Inflammatory macrophage treated with lipopolysaccharide for 1 hour (primary cell): ENCODE results near the gene AOAH.
"Not testable (repeated sequence)": the region's sequence is repeated elsewhere in the genome, so short reads cannot be mapped to it uniquely, and the experiment has no call there.

Source experiments
- DNase-seq, 2 donors: peaks; one replicate each; pipeline ENCODE4 v3.0.0-alpha.2; 2020 to 2022

AOAH gene

GRCh38 chr7:36736899-36737211 lies 12.6 kb upstream of the AOAH start:
- DNase-seq, result peak; percentile 90 to 96

DNA sequence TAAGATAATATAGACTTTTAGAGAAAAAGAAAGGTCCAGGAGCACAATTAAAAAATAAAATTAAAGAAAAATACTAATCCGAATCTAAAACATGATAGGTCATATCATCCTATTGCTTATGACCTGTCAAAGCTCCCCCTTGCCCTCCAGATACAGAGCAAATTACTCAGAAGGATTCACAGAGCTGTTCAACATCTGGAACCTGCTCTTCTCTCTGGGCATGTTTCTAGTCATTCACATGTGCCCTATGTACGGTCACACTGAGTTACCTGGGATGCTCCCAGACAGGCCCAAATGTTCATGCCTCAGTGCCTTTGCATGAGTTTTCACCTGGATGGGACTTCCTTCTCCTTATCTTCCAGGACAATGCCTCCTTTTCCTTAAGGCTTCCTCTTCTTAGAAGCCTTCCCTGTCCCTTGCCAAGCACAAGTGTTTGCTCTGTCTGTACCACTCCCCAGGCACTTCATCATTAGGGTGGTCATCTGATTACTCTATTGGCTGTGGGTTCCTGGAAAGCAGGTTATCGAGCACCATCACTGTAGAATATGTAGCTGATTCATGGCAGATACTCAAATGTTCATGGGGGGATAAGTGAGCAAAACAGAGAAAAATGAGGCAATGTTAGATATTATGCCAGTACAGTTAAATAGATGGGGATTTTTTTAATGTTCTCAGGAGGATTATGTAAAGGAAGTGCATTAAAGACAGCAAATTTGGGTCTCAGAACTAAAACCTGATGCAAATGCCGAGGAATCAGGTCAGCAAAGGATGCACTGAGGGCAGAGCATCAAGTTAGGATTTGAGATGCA lies 12.0 kb upstream of the AOAH start:
- DNase-seq, result no peak

DNA sequence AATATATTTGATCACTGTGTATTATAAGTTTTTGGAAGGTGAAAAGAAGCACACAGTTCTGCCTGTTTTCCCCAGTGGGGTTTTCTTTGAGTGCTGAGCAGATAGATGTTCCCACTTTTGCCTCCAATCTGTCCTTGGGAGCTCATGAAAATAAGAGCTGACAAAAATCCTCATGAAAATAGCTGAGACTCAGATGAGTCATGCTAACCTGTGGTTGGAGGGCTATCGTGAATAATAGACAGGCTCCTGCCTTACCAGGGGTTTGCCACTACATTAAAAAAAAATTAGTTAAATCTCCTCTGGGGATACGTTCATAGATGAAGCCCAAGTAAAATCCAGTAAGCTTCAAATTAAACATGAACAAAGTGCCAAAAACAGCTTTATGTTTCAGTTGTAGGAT lies 10.9 kb upstream of the AOAH start:
- DNase-seq, result no peak

- no peak for DNase-seq
Observed at GRCh38 chr7:36734731-36735130, 10.4 kb upstream of the AOAH start.

DNA sequence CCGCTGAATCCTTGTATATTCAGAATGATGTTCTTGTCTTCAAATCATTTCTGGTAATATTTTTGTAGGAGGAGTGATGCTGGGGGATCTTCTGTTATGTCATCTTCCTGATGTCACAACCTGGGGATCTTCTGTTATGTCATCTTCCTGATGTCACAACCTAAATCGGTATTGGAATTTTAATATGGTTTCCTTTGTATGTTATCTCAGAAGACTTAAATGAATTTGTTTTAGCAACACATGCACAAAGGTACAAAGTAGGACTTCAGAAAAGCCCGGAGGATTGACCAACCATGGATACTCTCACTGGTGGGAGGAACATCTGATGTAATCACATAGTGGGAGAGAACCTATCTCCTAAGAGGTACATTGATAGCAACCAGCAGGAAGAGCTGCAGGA lies 9.1 kb upstream of the AOAH start:
- peak; percentile 70 to 79 for DNase-seq

- DNase-seq, result no peak
Observed at GRCh38 chr7:36732806-36733205, 8.5 kb upstream of the AOAH start.

GRCh38 chr7:36730046-36730445 lies 5.8 kb upstream of the AOAH start:
- DNase-seq, result no peak

DNA sequence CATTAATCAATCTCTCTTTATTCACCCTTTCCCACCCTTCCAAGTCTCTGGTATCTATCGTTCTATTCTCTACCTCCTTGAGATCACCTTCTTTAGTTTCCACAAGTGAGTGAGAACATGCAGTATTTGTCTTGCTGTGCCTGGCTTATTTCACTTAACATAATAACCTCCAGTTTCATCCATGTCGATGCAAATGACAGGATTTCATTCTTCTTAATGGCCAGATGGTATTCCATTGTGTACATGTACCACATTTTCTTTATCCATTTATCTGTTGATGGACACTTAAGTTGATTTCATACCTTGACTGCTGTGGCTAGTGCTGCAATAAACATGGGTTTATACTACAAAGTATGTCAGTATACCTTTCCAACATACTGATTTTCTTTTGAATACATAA lies 3.8 kb upstream of the AOAH start:
- no peak for DNase-seq

DNA sequence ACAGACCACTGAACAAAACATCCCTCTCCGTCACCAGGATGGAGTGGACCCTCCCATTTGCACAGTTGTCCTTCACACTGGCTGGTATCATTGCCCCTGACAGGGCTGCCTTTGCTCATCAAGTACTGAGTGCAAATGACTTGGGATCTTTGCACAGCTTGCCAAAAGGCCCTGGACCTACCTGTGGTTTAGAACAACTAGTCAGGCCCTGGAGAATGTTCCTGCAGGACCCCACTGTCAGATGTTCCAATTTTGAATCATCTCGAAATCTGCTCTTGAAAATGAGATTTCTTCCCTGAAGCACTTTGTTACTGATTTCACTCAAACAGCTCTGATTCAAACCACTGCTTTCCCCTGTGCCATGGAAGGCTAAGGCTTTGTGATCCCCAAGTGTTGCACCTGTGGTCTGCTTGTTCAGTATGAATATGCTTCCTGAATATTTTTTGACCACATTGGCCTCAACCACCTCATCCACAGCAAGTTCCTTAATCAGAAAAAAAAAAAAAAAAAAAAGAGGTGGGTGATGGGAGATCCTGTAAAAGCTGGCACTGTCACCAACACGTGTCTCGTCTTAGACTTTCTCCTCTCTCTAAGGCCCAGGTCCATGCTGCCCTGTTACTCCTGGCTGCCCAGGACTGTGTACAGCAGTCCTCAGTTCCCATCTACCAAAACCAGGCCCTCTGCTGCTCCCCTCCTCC lies 2.7 kb upstream of the AOAH start:
- peak in 1 of 2 donors; percentile 69 for DNase-seq

GRCh38 chr7:36726311-36726710 lies 2.0 kb upstream of the AOAH start:
- peak in 1 of 2 donors; percentile 70 for DNase-seq

DNA sequence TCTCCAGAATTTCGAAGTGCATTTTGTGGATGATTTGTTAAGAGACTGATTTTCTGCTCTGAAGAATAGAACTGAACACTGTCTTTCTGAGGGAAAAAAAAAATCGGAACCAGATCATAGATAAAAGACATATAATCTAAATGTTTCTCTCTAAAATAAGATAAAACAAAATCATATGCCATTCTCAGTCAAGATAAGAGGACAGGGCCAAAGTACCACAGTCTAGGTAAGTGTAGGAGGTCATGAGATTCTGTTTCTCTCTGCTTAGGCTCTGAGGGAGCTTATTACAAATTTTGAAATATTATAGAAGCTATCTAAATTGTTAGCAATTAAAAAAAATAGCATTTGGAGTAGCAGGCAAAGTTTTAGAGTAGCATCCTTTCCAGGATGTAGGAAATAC lies 702 bp upstream of the AOAH start:
- DNase-seq, result no peak

DNA sequence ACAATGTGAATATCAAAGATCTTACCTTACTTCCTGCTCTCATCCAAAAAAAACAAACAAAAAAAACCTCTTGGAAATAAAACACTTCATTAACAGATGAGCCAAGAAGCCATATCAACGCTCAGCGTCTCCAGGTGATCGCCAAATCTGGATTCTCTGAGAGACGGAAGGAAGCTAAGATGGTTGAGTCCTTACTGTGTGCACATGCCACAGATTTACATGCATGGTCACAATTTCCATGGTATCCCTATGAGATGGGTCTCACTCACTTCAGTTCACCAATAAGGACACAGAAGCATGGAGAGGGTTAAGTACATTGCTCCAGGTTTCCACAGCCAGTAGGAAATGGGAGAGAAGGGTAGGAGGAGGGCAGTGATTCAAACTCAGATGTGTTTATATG lies 1.0 kb downstream of the AOAH start:
- no peak for DNase-seq

GRCh38 chr7:36719083-36719632 lies 5.1 kb downstream of the AOAH start:
- no peak for DNase-seq

GRCh38 chr7:36717586-36717985 lies 6.7 kb downstream of the AOAH start:
- peak; percentile 50 to 68 for DNase-seq

- DNase-seq, result not testable (repeated sequence)
Observed at GRCh38 chr7:36716802-36717201, 7.5 kb downstream of the AOAH start.

DNA sequence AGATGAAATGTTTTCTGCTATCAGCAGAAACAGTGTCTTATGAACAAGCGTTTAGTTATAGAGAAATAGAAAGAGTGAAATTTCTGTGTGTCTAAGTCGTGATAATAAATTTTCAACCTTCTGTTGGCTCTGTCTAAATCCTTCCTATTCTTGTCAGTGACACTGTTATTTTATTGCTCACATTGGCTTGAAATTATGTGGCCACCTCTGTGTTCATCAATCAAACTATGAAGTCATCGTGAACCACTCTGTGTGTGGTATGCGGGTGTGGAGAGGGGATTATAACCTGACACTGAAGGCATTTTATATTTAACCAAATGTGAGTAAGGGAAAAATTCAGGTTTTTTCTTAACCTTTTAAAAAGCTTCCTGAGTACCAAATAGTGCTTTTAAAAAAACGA lies 12.3 kb downstream of the AOAH start:
- DNase-seq, result no peak

- DNase-seq, result no peak
Observed at GRCh38 chr7:36711256-36711655, 13.0 kb downstream of the AOAH start.

DNA sequence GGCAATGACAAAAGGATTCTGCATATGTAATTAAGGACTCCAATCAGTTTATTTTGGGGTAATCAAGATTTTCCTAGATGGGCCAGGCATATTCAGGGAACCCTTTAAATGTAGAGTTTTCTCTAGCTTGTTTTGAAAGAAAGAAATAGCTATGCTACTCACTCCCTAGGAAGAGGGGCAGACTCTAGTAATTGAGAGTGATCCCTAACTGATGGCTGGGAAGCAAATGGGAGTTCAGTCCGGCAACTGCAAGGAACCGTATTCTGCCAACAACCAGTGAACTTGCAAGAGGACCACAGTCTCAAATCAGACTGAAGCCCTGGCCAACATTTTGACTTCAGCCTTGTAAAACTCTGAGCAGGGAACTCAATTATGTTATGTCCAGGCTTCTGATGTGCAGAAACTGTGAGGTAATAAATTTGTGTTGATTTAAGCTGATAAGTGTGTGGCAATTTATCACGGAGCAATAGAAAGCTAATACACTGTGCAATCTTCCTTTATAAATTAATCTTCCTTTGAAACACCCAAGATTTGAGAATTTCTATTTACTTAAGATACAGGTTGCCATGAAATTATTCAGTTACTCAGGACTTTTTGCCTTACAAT lies 14.0 kb downstream of the AOAH start:
- no peak for DNase-seq

DNA sequence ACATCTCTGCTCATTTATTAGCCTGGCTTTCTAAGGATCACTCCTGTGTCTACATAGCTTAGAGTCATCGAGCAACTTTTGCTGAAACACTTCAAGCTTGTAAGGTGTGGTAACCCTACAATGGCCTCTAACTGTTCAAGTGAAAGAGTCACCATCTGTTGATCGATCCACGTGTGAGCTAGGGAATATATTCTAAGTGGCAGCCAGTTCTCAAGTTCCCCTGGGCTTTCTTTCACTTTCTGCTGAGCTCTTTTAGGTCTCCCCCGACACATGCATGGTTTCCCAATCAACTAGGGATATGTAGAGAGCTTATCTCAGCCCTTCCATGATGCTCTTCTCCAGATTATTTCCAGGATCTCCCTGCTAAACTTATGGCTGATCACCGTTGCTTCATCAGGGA lies 15.5 kb downstream of the AOAH start:
- peak in 1 of 2 donors; percentile 58 for DNase-seq

GRCh38 chr7:36707898-36708297 lies 16.4 kb downstream of the AOAH start:
- no peak for DNase-seq

- DNase-seq, result no peak
Observed at GRCh38 chr7:36707465-36707864, 16.8 kb downstream of the AOAH start.

GRCh38 chr7:36703860-36704259 lies 20.4 kb downstream of the AOAH start:
- DNase-seq, result not testable (repeated sequence)

DNA sequence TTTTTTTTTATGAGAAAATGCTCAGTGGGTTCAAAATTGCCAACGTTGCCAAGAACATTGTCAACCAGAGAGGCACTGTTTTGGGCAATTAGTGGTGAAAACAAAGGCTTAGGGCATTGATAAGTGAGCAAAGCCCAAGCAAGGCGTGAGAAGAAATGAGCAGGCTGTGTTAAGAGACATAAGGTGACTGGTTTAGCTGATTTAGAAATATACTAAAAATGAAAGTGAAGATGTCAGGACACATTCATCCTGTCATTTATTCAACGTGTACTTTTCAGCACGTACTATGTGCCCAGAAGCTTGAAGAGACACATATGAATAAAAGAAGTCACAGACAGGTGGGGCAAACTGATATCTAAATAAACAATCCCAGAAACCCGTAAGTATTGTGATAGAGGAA lies 31.8 kb downstream of the AOAH start:
- no peak for DNase-seq

DNA sequence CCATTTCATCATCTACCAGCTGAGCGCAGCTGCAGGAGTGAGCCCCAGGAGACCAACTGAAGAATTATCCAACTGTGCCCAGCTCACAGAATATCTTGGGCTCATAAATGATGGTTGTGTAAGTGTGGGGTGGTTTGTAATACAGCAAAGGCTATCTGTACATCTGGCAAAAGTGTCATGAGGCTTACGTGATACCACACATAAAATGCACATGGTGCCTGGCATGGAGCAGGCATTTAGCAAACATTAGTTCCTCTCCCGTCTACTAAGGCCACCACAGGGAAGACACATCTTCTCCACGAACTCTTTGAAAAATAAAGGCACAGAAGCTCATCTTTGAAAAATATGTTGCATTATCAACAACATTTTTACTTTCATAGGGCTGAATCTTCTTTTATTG lies 32.3 kb downstream of the AOAH start:
- DNase-seq, result no peak
